H9 (cell line): ENCODE data around the gene EDC3. TPM values are rescaled to one million over a fixed set of nuclear protein-coding genes. Genes with fewer than 3 reads are reported as not detected.

Experiments used
- DNase-seq: peaks from one replicate; pipeline ENCODE4 v3.0.0-alpha.2; 2017
- H2AFZ ChIP-seq: one replicate; pipeline ENCODE4 v1.6.1; 2013; ENCODE audit warnings: mild to moderate bottlenecking, low read length, control low read depth, moderate library complexity
- H2AK5ac ChIP-seq: 2 replicates; pipeline ENCODE4 v1.6.1; 2013; ENCODE audit warnings: low read length, control low read depth, mixed read lengths; ENCODE audit not compliant: insufficient read length
- H2BK120ac ChIP-seq: one replicate; pipeline ENCODE4 v1.6.1; 2013; ENCODE audit warnings: low read depth, mild to moderate bottlenecking, low read length, control low read depth, inconsistent platforms; ENCODE audit not compliant: poor library complexity, severe bottlenecking
- H2BK12ac ChIP-seq: 2 replicates; pipeline ENCODE4 v1.6.1; 2013; ENCODE audit warnings: low read length, control low read depth, mixed read lengths, low read depth; ENCODE audit not compliant: insufficient read length
- H2BK15ac ChIP-seq: 2 replicates; pipeline ENCODE4 v1.6.1; 2013; ENCODE audit warnings: low read depth, low read length, control low read depth
- H2BK20ac ChIP-seq: one replicate; pipeline ENCODE4 v1.6.1; 2013; ENCODE audit warnings: low read depth, mild to moderate bottlenecking, low read length, control low read depth, inconsistent platforms; ENCODE audit not compliant: poor library complexity, severe bottlenecking
- H2BK5ac ChIP-seq: 2 replicates; pipeline ENCODE4 v1.6.1; 2013; ENCODE audit warnings: low read length, control low read depth, mixed read lengths; ENCODE audit not compliant: insufficient read length
- H3K14ac ChIP-seq: 2 replicates; pipeline ENCODE4 v1.6.1; 2013; ENCODE audit warnings: low read length, control low read depth; ENCODE audit not compliant: insufficient read depth
- H3K18ac ChIP-seq: 2 replicates; pipeline ENCODE4 v1.6.1; 2013; ENCODE audit warnings: low read depth, mild to moderate bottlenecking, mixed read lengths, low read length, control low read depth; ENCODE audit not compliant: insufficient read length
- H3K23ac ChIP-seq: 2 replicates; pipeline ENCODE4 v1.6.1; 2013; ENCODE audit warnings: low read length, control low read depth, mixed read lengths, low read depth; ENCODE audit not compliant: insufficient read length
- H3K23me2 ChIP-seq: 2 replicates; pipeline ENCODE4 v1.6.1; 2013; ENCODE audit warnings: low read depth, mild to moderate bottlenecking, mixed read lengths, low read length, control low read depth; ENCODE audit not compliant: insufficient read length, poor library complexity, severe bottlenecking
- H3K27ac ChIP-seq: 2 replicates; pipeline ENCODE4 v1.5.1; 2013; ENCODE audit warnings: low read length, control low read depth, mixed read lengths, low read depth; ENCODE audit not compliant: insufficient read length
- H3K27me3 ChIP-seq: 2 replicates; pipeline ENCODE4 v1.6.1; 2013; ENCODE audit warnings: low read length, control low read depth, inconsistent platforms; ENCODE audit not compliant: insufficient read depth
- H3K4ac ChIP-seq: 2 replicates; pipeline ENCODE4 v1.6.1; 2013; ENCODE audit warnings: low read depth, mild to moderate bottlenecking, control low read depth, inconsistent platforms, low read length, moderate library complexity
- H3K4me1 ChIP-seq: 2 replicates; pipeline ENCODE4 v1.6.1; 2013; ENCODE audit warnings: low read length, control low read depth, inconsistent platforms; ENCODE audit not compliant: insufficient read depth
- H3K4me2 ChIP-seq: 2 replicates; pipeline ENCODE4 v1.6.1; 2013; ENCODE audit warnings: low read length, control low read depth, mixed read lengths; ENCODE audit not compliant: insufficient read length, insufficient read depth
- H3K56ac ChIP-seq: 2 replicates; pipeline ENCODE4 v1.6.1; 2013; ENCODE audit warnings: low read depth, mild to moderate bottlenecking, mixed read lengths, low read length, control low read depth; ENCODE audit not compliant: insufficient read length
- H3K79me1 ChIP-seq: 2 replicates; pipeline ENCODE4 v1.6.1; 2013; ENCODE audit warnings: low read depth, mild to moderate bottlenecking, moderate library complexity, low read length, control low read depth, inconsistent platforms; ENCODE audit not compliant: insufficient read depth, poor library complexity, severe bottlenecking
- H3K79me2 ChIP-seq: 2 replicates; pipeline ENCODE4 v1.6.1; 2013; ENCODE audit warnings: low read length, control low read depth, inconsistent platforms; ENCODE audit not compliant: insufficient read depth
- H3K9ac ChIP-seq: 2 replicates; pipeline ENCODE4 v1.6.1; 2013; ENCODE audit warnings: low read length, control low read depth, mixed read lengths; ENCODE audit not compliant: insufficient read length; ENCODE audit errors: extremely low read depth
- H3K9me3 ChIP-seq: one replicate; pipeline ENCODE4 v1.6.1; 2013; ENCODE audit warnings: low read depth, low read length, inconsistent platforms; ENCODE audit not compliant: control insufficient read depth
- H3T11ph ChIP-seq: one replicate; pipeline ENCODE4 v1.6.1; 2013; ENCODE audit warnings: mild to moderate bottlenecking, low read length, control low read depth, inconsistent platforms
- H4K20me1 ChIP-seq: one replicate; pipeline ENCODE4 v1.6.1; 2013; ENCODE audit not compliant: control insufficient read depth, insufficient read length, insufficient read depth
- H4K5ac ChIP-seq: 2 replicates; pipeline ENCODE4 v1.6.1; 2013; ENCODE audit warnings: low read depth, mild to moderate bottlenecking, mixed read lengths, low read length, control low read depth; ENCODE audit not compliant: insufficient read length
- H4K8ac ChIP-seq: replicated peaks from 2 replicates; pipeline ENCODE4 v1.6.1; 2013; ENCODE audit warnings: low read length, control low read depth, mixed read lengths, low read depth; ENCODE audit not compliant: insufficient read length
- H4K91ac ChIP-seq: 2 replicates; pipeline ENCODE4 v1.6.1; 2013; ENCODE audit warnings: low read depth, mild to moderate bottlenecking, moderate library complexity, mixed read lengths, low read length, control low read depth; ENCODE audit not compliant: insufficient read length
- H3K27ac Mint-ChIP-seq, 3 experiments: 2 replicates in 2 of 3; 3 replicates in 1 of 3; pipeline ENCODE4 v1.8.0; 2020 to 2021; ENCODE audit warnings: mixed read lengths in 3 of 3, mild to moderate bottlenecking in 1 of 3, moderate library complexity in 1 of 3
- H3K27me3 Mint-ChIP-seq: 2 replicates; pipeline ENCODE4 v1.8.0; 2021; ENCODE audit warnings: low read depth, mild to moderate bottlenecking, moderate library complexity, mixed read lengths
- H3K36me3 Mint-ChIP-seq, 3 experiments: 2 replicates in 2 of 3; 3 replicates in 1 of 3; pipeline ENCODE4 v1.8.0; 2020 to 2021; ENCODE audit warnings: low read depth in 3 of 3, mixed read lengths in 3 of 3; ENCODE audit not compliant: insufficient read depth in 1 of 3
- H3K4me1 Mint-ChIP-seq, 2 experiments: 2 replicates each; pipeline ENCODE4 v1.8.0; 2020; ENCODE audit warnings: mixed read lengths in 2 of 2
- H3K4me3 Mint-ChIP-seq, 2 experiments: 2 replicates in 1 of 2; 3 replicates in 1 of 2; pipeline ENCODE4 v1.8.0; 2020 to 2021; ENCODE audit warnings: mild to moderate bottlenecking in 2 of 2, mixed read lengths in 2 of 2, moderate library complexity in 1 of 2
- H3K9me3 Mint-ChIP-seq, 2 experiments: 2 replicates in 1 of 2; 3 replicates in 1 of 2; pipeline ENCODE4 v1.8.0; 2020; ENCODE audit warnings: mild to moderate bottlenecking in 2 of 2, mixed read lengths in 2 of 2, moderate library complexity in 1 of 2
- WGBS: extraction: QIAGEN DNeasy Blood & Tissue Kit; methylation state at CpG from one replicate; pipeline ENCODE4 v1.1.7; 2013; ENCODE audit warnings: missing lambda C conversion rate, low lambda C conversion rate, mixed read lengths; ENCODE audit not compliant: insufficient read length; ENCODE audit errors: extremely low coverage; 5-methylcytosine and 5-hydroxymethylcytosine counted together
- total RNA-seq: library from RNA; stranded (reverse); gene quantifications from 2 replicates; pipeline ENCODE4 v1.2.1, GENCODE V29; 2021
- TF ChIP-seq, protein P1 (sequence below): fragments of 200-600 bp; sonication (generic); conservative IDR thresholded peaks from 3 replicates; pipeline ENCODE4 v1.8.0; 2021; ENCODE audit warnings: antibody characterized with exemption, mild to moderate bottlenecking

Gene EDC3
- total RNA-seq, 1 experiment from 2014 or later = 60.5 TPM

DNA sequence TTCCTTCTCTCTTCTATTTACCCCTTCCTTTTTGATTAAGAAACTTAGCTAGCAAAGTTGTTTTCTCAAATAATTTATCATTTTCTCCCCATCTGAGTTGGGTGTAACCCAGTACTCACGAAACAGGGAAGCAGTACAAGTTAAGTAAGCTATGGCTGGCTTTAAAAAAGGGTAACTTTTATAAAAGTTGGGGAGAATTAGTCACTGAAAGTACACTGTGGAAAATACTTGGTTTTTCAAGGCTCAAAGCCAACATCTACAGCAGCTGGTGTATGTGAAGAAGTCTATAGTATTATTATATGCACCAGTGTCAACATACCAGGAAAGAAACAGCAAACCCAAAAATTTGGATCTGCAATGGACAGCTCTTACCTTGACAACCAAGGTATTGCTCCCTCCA is 54.7 kb downstream of the EDC3 start:
- Histone ChIP-seq H3K18ac (no peak overlapping the region), H3T11ph (no peak overlapping the region), H4K20me1 (no peaks in the 10 kb centered on the region), H4K8ac (no peak overlapping the region), H3K4ac (no peak overlapping the region), H2BK120ac (no peak overlapping the region), H2BK15ac (no peak overlapping the region), H3K14ac (no peak overlapping the region), H2AK5ac (no peak overlapping the region), H3K79me1 (no peaks in the 10 kb centered on the region), H2AFZ (no peak overlapping the region), H3K27me3 (no peaks in the 10 kb centered on the region), H3K4me2 (no peak overlapping the region), H3K9ac (no peak overlapping the region), H3K27ac (no peak overlapping the region), H2BK12ac (no peak overlapping the region), H4K5ac (no peak overlapping the region), H3K56ac (no peak overlapping the region), H3K23me2 (no peaks in the 10 kb centered on the region), H4K91ac (no peak overlapping the region), H2BK5ac (no peak overlapping the region), H3K23ac (no peak overlapping the region), H3K4me1 (peaks cover 9% of the 10 kb centered on the region), H3K79me2 (no peaks in the 10 kb centered on the region; the same call in 1 of the 2 replicates), H2BK20ac (no peak overlapping the region), H3K9me3 (no peaks in the 10 kb centered on the region)
- no peaks in the 10 kb centered on the region for H3K27me3 Mint-ChIP-seq
- TF ChIP-seq, protein P1, sequence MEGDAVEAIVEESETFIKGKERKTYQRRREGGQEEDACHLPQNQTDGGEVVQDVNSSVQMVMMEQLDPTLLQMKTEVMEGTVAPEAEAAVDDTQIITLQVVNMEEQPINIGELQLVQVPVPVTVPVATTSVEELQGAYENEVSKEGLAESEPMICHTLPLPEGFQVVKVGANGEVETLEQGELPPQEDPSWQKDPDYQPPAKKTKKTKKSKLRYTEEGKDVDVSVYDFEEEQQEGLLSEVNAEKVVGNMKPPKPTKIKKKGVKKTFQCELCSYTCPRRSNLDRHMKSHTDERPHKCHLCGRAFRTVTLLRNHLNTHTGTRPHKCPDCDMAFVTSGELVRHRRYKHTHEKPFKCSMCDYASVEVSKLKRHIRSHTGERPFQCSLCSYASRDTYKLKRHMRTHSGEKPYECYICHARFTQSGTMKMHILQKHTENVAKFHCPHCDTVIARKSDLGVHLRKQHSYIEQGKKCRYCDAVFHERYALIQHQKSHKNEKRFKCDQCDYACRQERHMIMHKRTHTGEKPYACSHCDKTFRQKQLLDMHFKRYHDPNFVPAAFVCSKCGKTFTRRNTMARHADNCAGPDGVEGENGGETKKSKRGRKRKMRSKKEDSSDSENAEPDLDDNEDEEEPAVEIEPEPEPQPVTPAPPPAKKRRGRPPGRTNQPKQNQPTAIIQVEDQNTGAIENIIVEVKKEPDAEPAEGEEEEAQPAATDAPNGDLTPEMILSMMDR = no peak
- no peaks in the 10 kb centered on the region for H3K9me3 Mint-ChIP-seq
- no peak overlapping the region for H3K27ac Mint-ChIP-seq
- DNase-seq = no peak
- WGBS = no CpG with 5 or more reads among the region's 1 CpG
- H3K4me3 Mint-ChIP-seq = no peak overlapping the region
- peaks cover 5 to 28% (median 19%) of the 10 kb centered on the region in 3 experiments; a peak in 6 of 7 replicates for H3K36me3 Mint-ChIP-seq
- H3K4me1 Mint-ChIP-seq = peaks cover 23 to 27% of the 10 kb centered on the region in 2 experiments
